Subcutaneous adipose tissue (tissue), 4 donors: ENCODE measurements around the gene GATA3. TPM values are rescaled to one million over a fixed set of nuclear protein-coding genes. Genes with fewer than 3 reads are reported as not detected.

Source experiments
- CTCF ChIP-seq: fragments of 450-650 bp; IDR thresholded peaks from one replicate; pipeline ENCODE4 v1.5.1; 2016; ENCODE audit warnings: low read depth, mild to moderate bottlenecking, control low read depth, antibody characterized with exemption, moderate library complexity
- total RNA-seq, 4 donors: library from RNA; depleted of rRNA; stranded (reverse); fragments of >200 nt; gene quantifications; one replicate each; pipeline ENCODE4 v1.1.0, GENCODE V29; 2016

The GATA3 gene
- total RNA-seq, 4 donors from 2014 or later, result 0.66 to 8.3 (median 3.0) TPM

DNA sequence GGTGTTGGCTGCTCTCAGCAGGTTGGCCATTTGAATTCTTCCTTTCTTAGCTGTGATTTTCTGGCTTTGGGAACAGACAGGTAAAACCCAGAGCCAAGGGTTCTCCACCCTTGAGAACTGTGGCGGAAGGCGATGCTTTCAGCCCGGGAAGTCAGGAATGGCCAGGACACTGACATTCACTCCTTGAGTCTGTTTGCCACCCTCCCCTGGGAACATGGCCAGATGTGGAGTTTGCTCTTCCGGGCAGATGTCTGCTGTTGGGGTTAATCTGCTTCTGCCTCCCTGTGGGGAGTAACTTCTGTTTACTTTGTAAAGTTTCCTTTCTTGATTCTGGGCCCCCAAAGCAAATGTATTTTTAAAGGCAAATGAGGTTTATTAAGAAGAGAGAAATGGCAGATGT, 17.7 kb downstream of the GATA3 start:
- no peak for TF ChIP-seq CTCF

- no peak for TF ChIP-seq CTCF
Measured at GRCh38 chr10:8073691-8074416, 19.4 kb downstream of the GATA3 start.

GRCh38 chr10:8074881-8075280, 20.4 kb downstream of the GATA3 start:
- TF ChIP-seq CTCF, result no peak

GRCh38 chr10:8075282-8076260, 21.1 kb downstream of the GATA3 start:
- no peak for TF ChIP-seq CTCF

GRCh38 chr10:8076933-8077332, 22.4 kb downstream of the GATA3 start:
- TF ChIP-seq CTCF, result no peak

DNA sequence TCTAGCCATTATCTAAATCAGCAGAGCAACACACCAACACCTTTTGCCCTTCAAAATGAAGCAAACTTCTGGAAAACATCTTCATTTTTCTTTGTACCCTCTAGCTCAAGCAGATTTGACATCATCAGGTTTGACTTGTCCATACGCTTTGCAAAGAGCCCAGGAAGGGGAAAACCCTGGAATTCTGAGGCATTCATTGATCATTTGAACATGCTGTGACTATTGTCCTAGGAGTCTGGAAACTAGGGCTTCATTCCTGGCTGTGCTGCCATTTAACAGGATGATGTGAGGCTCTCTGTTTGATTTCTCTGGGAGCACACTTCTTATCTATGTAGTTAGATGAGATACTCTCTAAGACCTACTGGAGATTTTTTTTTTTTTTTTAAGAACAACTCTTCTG, 23.5 kb downstream of the GATA3 start:
- no peak for TF ChIP-seq CTCF

- no peak for TF ChIP-seq CTCF
Measured at GRCh38 chr10:8079126-8079525, 24.6 kb downstream of the GATA3 start.
